Esophagus mucosa (tissue), 1 donor: ENCODE results near the gene ARHGAP24. TPM values are rescaled to one million over a fixed set of nuclear protein-coding genes. Genes with fewer than 3 reads are reported as not detected.

Source experiments
- ATAC-seq: fragments of 200-7000 bp; cut with Tn5 transposase; one replicate; pipeline ENCODE4 v1.9.1; 2020
- total RNA-seq: library from RNA; stranded (reverse); gene quantifications from one replicate; pipeline ENCODE4 v1.2.4, GENCODE V29; 2023
- donor health status: DM: yes; HTN: yes; CAD: no.

The ARHGAP24 gene
- total RNA-seq, 1 donor from 2014 or later, result 6.1 TPM

- no peak for ATAC-seq
These were observed 557.0 kb downstream of the ARHGAP24 start for GRCh38 chr4:86031927-86032326.

DNA sequence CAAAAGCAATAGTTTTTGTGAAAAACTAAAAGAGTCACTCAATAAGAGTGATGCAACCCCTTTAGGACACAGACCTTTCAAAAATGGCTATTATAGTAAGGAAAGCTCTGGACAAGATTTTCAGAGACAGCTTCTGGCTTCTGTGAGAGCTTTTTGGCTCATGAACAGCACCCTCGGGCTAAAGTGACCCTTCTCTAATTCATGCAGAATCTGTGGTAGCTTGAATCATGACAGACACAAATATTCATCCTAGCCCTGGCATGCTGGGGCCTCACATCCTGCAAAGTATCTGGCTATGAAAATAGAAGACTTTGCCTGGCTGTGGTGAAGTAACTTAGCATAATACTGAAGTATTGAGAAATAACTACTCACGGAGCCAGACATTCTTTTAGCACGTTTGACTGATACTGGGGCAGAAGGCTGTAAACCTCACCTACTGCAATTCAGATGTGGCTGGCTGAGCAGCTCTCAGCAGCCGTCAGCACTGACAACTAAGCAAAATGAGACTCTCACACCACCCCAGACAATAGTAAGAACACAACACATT, 557.6 kb downstream of the ARHGAP24 start:
- ATAC-seq, result peak; percentile 87

GRCh38 chr4:86033171-86033570, 558.2 kb downstream of the ARHGAP24 start:
- ATAC-seq, result peak; percentile 64

DNA sequence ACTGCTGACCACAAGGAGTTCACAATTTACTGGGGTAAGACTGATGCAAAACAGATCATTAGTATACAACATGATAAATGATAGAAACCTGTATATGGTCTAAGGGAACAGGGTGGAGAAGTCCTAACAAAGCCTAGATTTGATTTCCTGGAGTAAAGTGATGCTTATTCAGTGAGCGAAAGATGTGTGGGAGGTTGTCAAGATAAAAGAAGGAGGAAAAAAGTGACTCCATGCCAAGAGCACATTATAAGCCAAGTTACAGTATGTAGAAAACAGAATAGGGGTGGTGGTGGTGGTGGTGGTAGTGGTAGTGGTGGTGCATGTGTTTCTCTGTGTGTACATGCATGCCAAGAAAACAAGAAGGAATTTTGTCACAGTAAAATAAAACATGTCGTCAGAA, 559.7 kb downstream of the ARHGAP24 start:
- ATAC-seq, result no peak

GRCh38 chr4:86035688-86036087, 560.7 kb downstream of the ARHGAP24 start:
- no peak for ATAC-seq

GRCh38 chr4:86036736-86037135, 561.8 kb downstream of the ARHGAP24 start:
- ATAC-seq, result no peak

- ATAC-seq, result no peak
These were observed 563.1 kb downstream of the ARHGAP24 start for GRCh38 chr4:86038037-86038436.

GRCh38 chr4:86043755-86044592, 569.0 kb downstream of the ARHGAP24 start:
- no peak for ATAC-seq

DNA sequence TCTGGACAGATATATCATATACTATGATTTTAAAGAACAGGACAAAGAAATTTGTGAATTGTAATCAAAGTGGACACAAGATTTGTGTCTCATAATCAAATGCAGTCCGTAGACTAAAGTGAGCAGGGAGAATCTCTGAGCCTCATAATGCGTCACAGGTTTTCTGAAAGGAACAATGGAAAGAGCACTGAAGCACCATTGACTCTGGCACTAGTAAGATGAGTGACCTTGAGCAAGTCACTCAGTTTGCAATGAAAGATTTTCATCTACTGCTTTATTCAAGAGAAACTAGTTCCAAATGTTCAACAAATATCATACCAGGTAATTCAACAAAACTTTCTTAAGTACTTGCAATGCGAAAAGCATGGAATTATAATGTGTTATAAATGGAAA, 569.6 kb downstream of the ARHGAP24 start:
- no peak for ATAC-seq

GRCh38 chr4:86048426-86048825, 573.5 kb downstream of the ARHGAP24 start:
- ATAC-seq, result no peak

DNA sequence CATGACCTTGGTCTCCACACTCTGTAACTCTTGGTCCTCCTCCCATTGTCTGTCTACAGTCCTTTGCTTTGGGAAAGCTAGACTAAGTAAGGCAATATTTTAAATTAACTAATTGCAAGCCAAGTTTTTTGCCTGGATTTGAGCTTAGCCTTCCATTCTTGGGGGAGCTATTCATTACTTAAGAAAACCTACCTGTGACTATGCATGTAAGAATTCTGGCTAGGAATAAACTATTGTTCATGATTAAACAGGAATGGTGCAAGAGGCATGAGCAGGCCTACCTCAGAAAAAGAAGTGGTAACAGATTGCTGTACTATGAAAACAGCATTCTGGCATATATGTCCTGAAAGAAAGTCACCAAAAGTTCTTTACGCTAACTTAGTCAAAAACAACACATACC, 575.5 kb downstream of the ARHGAP24 start:
- no peak for ATAC-seq
